ENCODE results near the gene NAALADL2. TPM values are rescaled to one million over a fixed set of nuclear protein-coding genes. Genes with fewer than 3 reads are reported as not detected.

The NAALADL2 gene
- polyA plus RNA-seq, 1 experiment = 6.3 TPM

DNA sequence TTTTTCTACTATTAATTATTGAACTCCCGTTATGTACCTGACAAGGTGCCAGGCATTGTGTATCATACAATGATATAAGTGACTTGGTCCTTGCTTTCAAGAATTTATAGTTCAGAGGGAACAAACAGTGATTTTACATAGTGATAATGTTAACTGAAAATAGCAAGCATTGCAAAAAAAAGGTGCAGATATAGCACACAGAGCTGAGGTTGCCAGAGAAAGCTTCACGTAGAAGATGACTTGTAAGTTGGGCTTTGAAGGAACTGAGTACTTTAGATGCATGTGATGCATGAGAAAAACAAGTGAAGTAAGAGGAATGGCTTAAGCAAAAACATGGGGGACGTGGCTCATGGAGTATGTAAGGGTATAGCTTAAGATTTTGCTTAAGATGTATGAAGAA lies 584.5 kb downstream of the NAALADL2 start:
- Histone ChIP-seq H3K27me3 (ENCODE audit: control insufficient read depth, insufficient read depth, low read length) (no peaks in the 10 kb centered on the region), H3K4me3 (ENCODE audit: low read depth, low read length) (no peak overlapping the region), H3K9me3 (ENCODE audit: control insufficient read depth, insufficient read depth, low read length) (no peaks in the 10 kb centered on the region), H3K27ac (ENCODE audit: low read depth, low read length) (no peak overlapping the region)
- TF ChIP-seq CTCF (IDR thresholded peaks at IDR 0.05; ENCODE audit: low read depth, low read length) = no peak
- DNase-seq (ENCODE audit: low read depth, low spot score) = no peak
- ChIA-PET POLR2A (no interaction called here), CTCF (no interaction called here)

GRCh38 chr3:175445741-175446140 lies 586.6 kb downstream of the NAALADL2 start:
- H3K9me3 ChIP-seq (ENCODE audit: control insufficient read depth, insufficient read depth, low read length) = no peaks in the 10 kb centered on the region
- H3K27me3 ChIP-seq (ENCODE audit: control insufficient read depth, insufficient read depth, low read length) = no peaks in the 10 kb centered on the region
- POLR2A ChIA-PET = no interaction called here
- TF ChIP-seq CTCF (IDR thresholded peaks at IDR 0.05; ENCODE audit: low read depth, low read length) = no peak
- CTCF ChIA-PET = no interaction called here
- H3K4me3 ChIP-seq (ENCODE audit: low read depth, low read length) = no peak overlapping the region
- no peak overlapping the region for H3K27ac ChIP-seq (ENCODE audit: low read depth, low read length)
- DNase-seq (ENCODE audit: low read depth, low spot score) = no peak

DNA sequence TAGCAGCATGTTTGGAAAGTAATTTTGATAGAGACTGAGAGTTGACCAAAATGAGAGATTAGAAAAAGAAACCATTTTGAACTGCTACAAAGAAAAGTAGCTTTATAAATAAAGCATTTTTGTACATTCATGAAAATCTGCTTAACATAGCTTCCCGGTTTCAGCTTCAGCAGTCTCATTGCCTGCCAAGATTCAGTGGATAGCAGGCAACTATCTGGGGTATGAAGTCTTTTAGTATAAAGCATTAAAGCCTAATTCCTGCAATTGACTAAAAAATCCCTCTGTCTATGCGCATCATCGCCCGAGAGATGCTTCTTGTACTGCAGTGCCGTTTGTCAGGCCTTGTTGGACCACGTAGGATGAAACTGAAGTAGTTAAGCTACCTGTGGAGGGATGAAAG lies 588.4 kb downstream of the NAALADL2 start:
- DNase-seq (ENCODE audit: low read depth, low spot score) = no peak
- CTCF ChIA-PET = no interaction called here
- Histone ChIP-seq H3K27ac (ENCODE audit: low read depth, low read length) (no peak overlapping the region), H3K9me3 (ENCODE audit: control insufficient read depth, insufficient read depth, low read length) (no peaks in the 10 kb centered on the region), H3K4me3 (ENCODE audit: low read depth, low read length) (no peak overlapping the region), H3K27me3 (ENCODE audit: control insufficient read depth, insufficient read depth, low read length) (no peaks in the 10 kb centered on the region)
- POLR2A ChIA-PET = no interaction called here
- no peak for TF ChIP-seq CTCF (IDR thresholded peaks at IDR 0.05; ENCODE audit: low read depth, low read length)

- TF ChIP-seq CTCF (IDR thresholded peaks at IDR 0.05; ENCODE audit: low read depth, low read length) = no peak
- no peaks in the 10 kb centered on the region for H3K9me3 ChIP-seq (ENCODE audit: control insufficient read depth, insufficient read depth, low read length)
- no peak for DNase-seq (ENCODE audit: low read depth, low spot score)
- H3K27me3 ChIP-seq (ENCODE audit: control insufficient read depth, insufficient read depth, low read length) = no peaks in the 10 kb centered on the region
- no peak overlapping the region for H3K4me3 ChIP-seq (ENCODE audit: low read depth, low read length)
- ChIA-PET POLR2A (no interaction called here), CTCF (no interaction called here)
- H3K27ac ChIP-seq (ENCODE audit: low read depth, low read length) = no peak overlapping the region
Observed at GRCh38 chr3:175453361-175453760, 594.2 kb downstream of the NAALADL2 start.

GRCh38 chr3:175456466-175456865 lies 597.3 kb downstream of the NAALADL2 start:
- no peak overlapping the region for H3K4me3 ChIP-seq (ENCODE audit: low read depth, low read length)
- DNase-seq (ENCODE audit: low read depth, low spot score) = no peak
- no peak overlapping the region for H3K27ac ChIP-seq (ENCODE audit: low read depth, low read length)
- no peaks in the 10 kb centered on the region for H3K9me3 ChIP-seq (ENCODE audit: control insufficient read depth, insufficient read depth, low read length)
- POLR2A ChIA-PET = no interaction called here
- H3K27me3 ChIP-seq (ENCODE audit: control insufficient read depth, insufficient read depth, low read length) = no peaks in the 10 kb centered on the region
- CTCF ChIA-PET = no interaction called here
- no peak for TF ChIP-seq CTCF (IDR thresholded peaks at IDR 0.05; ENCODE audit: low read depth, low read length)
